ENCODE data around the gene COMMD10.

Gene COMMD10

DNA sequence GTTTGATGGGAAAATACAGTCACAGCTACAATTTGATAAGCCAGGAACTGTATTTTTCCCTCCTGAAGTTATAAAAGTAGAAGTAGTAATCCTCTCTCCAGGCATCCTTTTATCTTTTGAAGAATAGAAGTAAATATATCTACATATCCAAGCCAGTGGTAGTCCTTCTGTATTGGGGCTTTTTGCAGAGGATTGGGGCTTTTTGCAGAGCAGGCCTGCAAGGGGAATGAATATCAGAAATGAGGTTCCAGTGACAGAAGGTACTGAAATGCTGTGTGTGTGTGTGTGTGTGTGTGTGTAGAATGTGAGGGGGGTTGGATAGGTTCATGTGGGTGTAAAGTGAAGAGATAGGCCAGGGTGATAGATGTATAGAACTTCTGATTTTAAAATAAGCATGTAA lies 127.4 kb downstream of the COMMD10 start:
- TF ChIP-seq, protein P1, sequence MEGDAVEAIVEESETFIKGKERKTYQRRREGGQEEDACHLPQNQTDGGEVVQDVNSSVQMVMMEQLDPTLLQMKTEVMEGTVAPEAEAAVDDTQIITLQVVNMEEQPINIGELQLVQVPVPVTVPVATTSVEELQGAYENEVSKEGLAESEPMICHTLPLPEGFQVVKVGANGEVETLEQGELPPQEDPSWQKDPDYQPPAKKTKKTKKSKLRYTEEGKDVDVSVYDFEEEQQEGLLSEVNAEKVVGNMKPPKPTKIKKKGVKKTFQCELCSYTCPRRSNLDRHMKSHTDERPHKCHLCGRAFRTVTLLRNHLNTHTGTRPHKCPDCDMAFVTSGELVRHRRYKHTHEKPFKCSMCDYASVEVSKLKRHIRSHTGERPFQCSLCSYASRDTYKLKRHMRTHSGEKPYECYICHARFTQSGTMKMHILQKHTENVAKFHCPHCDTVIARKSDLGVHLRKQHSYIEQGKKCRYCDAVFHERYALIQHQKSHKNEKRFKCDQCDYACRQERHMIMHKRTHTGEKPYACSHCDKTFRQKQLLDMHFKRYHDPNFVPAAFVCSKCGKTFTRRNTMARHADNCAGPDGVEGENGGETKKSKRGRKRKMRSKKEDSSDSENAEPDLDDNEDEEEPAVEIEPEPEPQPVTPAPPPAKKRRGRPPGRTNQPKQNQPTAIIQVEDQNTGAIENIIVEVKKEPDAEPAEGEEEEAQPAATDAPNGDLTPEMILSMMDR (IDR thresholded peaks at IDR 0.05; ENCODE audit: extremely low read depth, insufficient read depth, missing control alignments): no peak
- in situ Hi-C loops (cut with MboI; ENCODE audit: low pct_unique_long_range_greater_than_20kb, low sequenced_read_pairs, unreplicated experiment): no loop called here
- DNase-seq (ENCODE audit: low spot score): no peak

DNA sequence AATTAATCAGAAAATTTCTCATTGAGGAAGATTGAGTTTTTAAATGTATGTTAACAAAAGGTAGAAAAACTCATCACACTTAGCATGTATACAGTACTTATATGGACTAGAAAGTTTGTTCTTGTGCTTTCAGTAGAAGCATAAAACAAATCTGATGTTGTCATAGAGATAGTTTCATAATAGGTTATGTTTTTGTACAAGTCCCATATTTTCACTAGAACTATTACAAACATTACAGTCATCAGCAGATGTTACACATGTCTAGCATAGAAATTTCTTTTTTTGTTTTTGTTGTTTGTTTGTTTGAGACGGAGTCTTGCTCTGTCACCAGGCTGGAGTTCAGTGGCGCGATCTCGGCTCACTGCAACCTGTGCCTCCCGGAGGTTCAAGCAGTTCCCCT lies 131.4 kb downstream of the COMMD10 start:
- TF ChIP-seq, protein P1 (IDR thresholded peaks at IDR 0.05; ENCODE audit: extremely low read depth, insufficient read depth, missing control alignments): no peak
- in situ Hi-C loops (cut with MboI; ENCODE audit: low pct_unique_long_range_greater_than_20kb, low sequenced_read_pairs, unreplicated experiment): no loop called here
- no peak for DNase-seq (ENCODE audit: low spot score)

DNA sequence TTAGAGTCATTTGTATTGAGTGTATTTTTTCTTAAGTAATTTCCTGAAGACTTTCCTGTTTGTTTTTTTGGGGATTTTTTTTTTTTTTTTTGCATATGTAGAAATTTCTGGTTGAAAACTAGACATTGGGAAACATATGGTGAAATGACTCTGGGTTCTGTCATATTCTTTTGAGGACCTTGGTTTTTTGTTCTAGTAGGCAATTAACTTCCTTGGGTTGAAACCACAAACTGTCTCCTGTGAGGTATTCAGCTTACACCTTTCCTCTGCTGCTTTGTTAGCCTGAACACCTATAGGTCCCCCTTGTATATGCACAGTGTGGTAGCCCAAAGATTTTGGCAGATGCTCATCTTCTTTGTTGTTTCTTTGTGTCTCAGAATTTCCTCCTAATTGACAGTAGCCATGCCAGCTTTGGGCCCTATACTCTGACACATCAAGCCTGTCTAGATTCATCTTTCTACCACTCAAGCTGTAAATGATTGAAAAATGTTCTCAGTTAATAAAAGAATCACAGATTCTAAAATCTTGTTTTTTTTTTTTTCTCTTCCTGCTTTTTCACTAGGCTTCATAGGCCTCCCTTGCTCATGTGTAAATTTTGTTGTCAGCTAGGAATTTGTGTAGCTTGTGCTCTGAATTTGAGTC lies 140.6 kb downstream of the COMMD10 start:
- TF ChIP-seq, protein P1 (IDR thresholded peaks at IDR 0.05; ENCODE audit: extremely low read depth, insufficient read depth, missing control alignments): no peak
- no peak for DNase-seq (ENCODE audit: low spot score)
- in situ Hi-C loops (cut with MboI; ENCODE audit: low pct_unique_long_range_greater_than_20kb, low sequenced_read_pairs, unreplicated experiment): no loop called here

DNA sequence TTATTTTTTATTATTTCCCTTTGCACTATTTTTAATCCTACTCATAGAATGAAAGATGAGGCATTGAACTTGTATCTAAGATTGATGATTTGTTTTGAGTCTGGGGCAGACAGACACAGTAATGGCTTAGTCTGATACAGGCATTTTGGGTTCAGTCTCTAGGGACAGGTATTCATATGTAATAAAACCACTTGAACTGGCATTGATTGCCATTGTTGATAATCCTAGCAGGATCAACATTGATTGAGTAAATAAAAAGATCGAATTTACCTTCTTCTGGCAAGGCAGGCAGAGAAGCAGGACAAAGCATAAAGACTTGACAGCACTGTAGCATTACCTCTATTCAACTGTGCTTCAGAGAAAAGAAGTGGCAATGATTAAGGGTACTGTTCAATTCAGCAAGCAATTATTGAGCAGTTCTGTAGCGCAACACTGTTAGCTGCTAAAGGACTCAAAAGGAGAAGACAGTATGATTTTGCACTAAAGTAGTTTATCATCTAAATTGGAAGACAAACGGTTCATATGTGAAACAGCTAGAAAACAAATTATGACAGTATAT lies 144.4 kb downstream of the COMMD10 start:
- TF ChIP-seq, protein P1 (IDR thresholded peaks at IDR 0.05; ENCODE audit: extremely low read depth, insufficient read depth, missing control alignments): no peak
- no peak for DNase-seq (ENCODE audit: low spot score)
- in situ Hi-C loops (cut with MboI; ENCODE audit: low pct_unique_long_range_greater_than_20kb, low sequenced_read_pairs, unreplicated experiment): no loop called here

DNA sequence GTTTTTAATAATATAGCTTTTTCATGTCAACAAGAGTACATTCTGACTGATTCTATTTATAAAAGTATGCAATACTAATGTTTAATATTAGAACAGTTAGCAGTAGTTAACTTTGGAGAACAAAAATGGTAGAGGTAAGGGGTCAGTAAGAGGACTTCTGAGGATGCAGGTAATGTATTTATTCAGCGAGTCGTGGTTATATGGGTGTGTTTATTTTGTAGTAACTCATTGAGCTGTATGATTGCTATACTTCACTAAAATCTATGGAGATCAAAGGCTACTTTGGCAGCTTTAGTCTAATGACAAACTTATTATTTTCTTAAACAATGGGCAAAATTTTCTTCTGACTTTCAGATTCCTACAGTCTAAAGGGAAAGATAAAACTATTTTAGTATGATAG lies 146.5 kb downstream of the COMMD10 start:
- DNase-seq (ENCODE audit: low spot score): no peak
- TF ChIP-seq, protein P1 (IDR thresholded peaks at IDR 0.05; ENCODE audit: extremely low read depth, insufficient read depth, missing control alignments): no peak
- in situ Hi-C loops (cut with MboI; ENCODE audit: low pct_unique_long_range_greater_than_20kb, low sequenced_read_pairs, unreplicated experiment): no loop called here

DNA sequence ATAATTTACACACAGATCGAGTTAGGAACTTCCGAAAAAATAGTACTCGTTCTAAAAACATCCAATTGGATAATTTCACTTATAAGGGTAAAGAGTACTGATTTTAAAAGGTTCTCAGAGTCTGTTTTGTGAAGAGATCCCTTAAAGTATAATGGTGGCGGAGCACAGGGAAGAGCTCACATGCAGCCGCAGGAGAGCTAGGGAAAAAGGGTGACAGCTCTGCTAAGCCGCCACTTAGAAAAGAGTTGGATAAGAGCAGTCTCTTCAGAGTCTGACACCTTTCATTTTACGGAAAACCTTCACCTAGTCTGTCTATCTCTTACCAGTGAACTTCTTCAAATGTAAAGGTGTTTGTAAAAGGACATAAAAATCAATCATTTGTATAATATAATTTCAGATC lies 149.9 kb downstream of the COMMD10 start:
- TF ChIP-seq, protein P1 (IDR thresholded peaks at IDR 0.05; ENCODE audit: extremely low read depth, insufficient read depth, missing control alignments): no peak
- DNase-seq (ENCODE audit: low spot score): no peak
- in situ Hi-C loops (cut with MboI; ENCODE audit: low pct_unique_long_range_greater_than_20kb, low sequenced_read_pairs, unreplicated experiment): no loop called here

Data from GM13977 (cell line).